Tibial artery (tissue), 4 donors: Measurements from ENCODE around the gene TMUB2.
A peak's percentile ranks its signal among the peaks of the same experiment; 100 is the strongest.

Experiments
- DNase-seq, 2 donors: peaks; one replicate each; pipeline ENCODE4 v3.0.0-alpha.2; 2019
- H3K27ac ChIP-seq, 2 donors: fragments of 200-600 bp; sonication (generic) in 1 of 2; 1 replicate in 1 of 2; 2 replicates in 1 of 2; pipeline ENCODE4 v1.5.1; 2018 to 2019; ENCODE audit warnings: mild to moderate bottlenecking in 1 of 2
- H3K27me3 ChIP-seq, 2 donors: fragments of 200-600 bp; sonication (generic) in 1 of 2; one replicate each; pipeline versions ENCODE4 v1.5.1 to v1.6.0; 2016 to 2019
- H3K36me3 ChIP-seq, 3 donors: fragments of 200-600 bp; sonication (generic) in 2 of 3; one replicate each; pipeline ENCODE4 v1.5.1; 2016 to 2019; ENCODE audit warnings: mild to moderate bottlenecking in 2 of 3
- H3K4me1 ChIP-seq, 4 donors: fragments of 200-600 bp; sonication (generic) in 2 of 4; 1 replicate in 3 of 4; 2 replicates in 1 of 4; pipeline ENCODE4 v1.5.1; 2016 to 2019
- H3K4me3 ChIP-seq, 2 donors: fragments of 200-600 bp; sonication (generic) in 1 of 2; 1 replicate in 1 of 2; 2 replicates in 1 of 2; pipeline ENCODE4 v1.5.1; 2018 to 2019; ENCODE audit warnings: mild to moderate bottlenecking in 2 of 2
- H3K9me3 ChIP-seq, 3 donors: fragments of 200-600 bp; sonication (generic) in 1 of 3; one replicate each; pipeline ENCODE4 v1.5.1; 2016 to 2019
- CTCF ChIP-seq, 2 experiments: fragments of 200-600 bp in 1 of 2; fragments of 450-650 bp in 1 of 2; IDR thresholded peaks; one replicate each; pipeline ENCODE4 v1.5.1; 2017 to 2019; ENCODE audit warnings: antibody characterized with exemption in 2 of 2, mild to moderate bottlenecking in 1 of 2, moderate library complexity in 1 of 2
- intact Hi-C: fragments of 100-400 bp; cut with DNase I; formaldehyde crosslinking; loops from one replicate; pipeline ENCODE4 v1.15.0; 2023; ENCODE audit warnings: low total_unique reads

TMUB2 gene

GRCh38 chr17:44183024-44183423 is 3.7 kb upstream of the TMUB2 start:
- no peak overlapping the region for H3K27ac ChIP-seq
- DNase-seq = no peak
- H3K36me3 ChIP-seq = peaks cover 0 to 28% (median 21%) of the 10 kb centered on the region in 3 donors
- H3K27me3 ChIP-seq = no peaks in the 10 kb centered on the region
- TF ChIP-seq CTCF (IDR thresholded peaks at IDR 0.05) = no peak
- no peaks in the 10 kb centered on the region for H3K9me3 ChIP-seq
- intact Hi-C loops = no loop called here
- H3K4me3 ChIP-seq = no peak overlapping the region
- H3K4me1 ChIP-seq = peaks cover 0 to 27% (median 21%) of the 10 kb centered on the region in 4 donors

- peaks cover 0 to 37% (median 29%) of the 10 kb centered on the region in 4 donors for H3K4me1 ChIP-seq
- H3K36me3 ChIP-seq = peaks cover 3 to 23% (median 14%) of the 10 kb centered on the region in 3 donors
- TF ChIP-seq CTCF (IDR thresholded peaks at IDR 0.05) = no peak
- H3K4me3 ChIP-seq = no peak overlapping the region
- H3K9me3 ChIP-seq = no peaks in the 10 kb centered on the region
- H3K27me3 ChIP-seq = no peaks in the 10 kb centered on the region
- H3K27ac ChIP-seq = no peak overlapping the region
- intact Hi-C loops = no loop called here
- no peak for DNase-seq
Observed at GRCh38 chr17:44184212-44184810, 2.5 kb upstream of the TMUB2 start.

- no peak for TF ChIP-seq CTCF (IDR thresholded peaks at IDR 0.05)
- no peak for DNase-seq
- intact Hi-C loops = no loop called here
- no peaks in the 10 kb centered on the region for H3K9me3 ChIP-seq
- H3K4me3 ChIP-seq = peak overlapping the region; percentile 90 to 94
- H3K27ac ChIP-seq = peak overlapping the region; percentile 94 to 99
- H3K4me1 ChIP-seq = peaks cover 0 to 42% (median 30%) of the 10 kb centered on the region in 4 donors
- H3K36me3 ChIP-seq = peaks cover 6 to 44% (median 22%) of the 10 kb centered on the region in 3 donors
- no peaks in the 10 kb centered on the region for H3K27me3 ChIP-seq
Observed at GRCh38 chr17:44187131-44187899, 543 bp downstream of the TMUB2 start.

GRCh38 chr17:44188576-44189403 is 2.0 kb downstream of the TMUB2 start:
- no peak for DNase-seq
- Histone ChIP-seq H3K36me3 (peaks cover 12 to 52% (median 30%) of the 10 kb centered on the region in 3 donors), H3K4me1 (peaks cover 0 to 42% (median 30%) of the 10 kb centered on the region in 4 donors), H3K9me3 (no peaks in the 10 kb centered on the region), H3K27me3 (no peaks in the 10 kb centered on the region), H3K4me3 (peak overlapping the region in 1 of 2 donors; percentile 94), H3K27ac (peak overlapping the region; percentile 94 to 99)
- no peak for TF ChIP-seq CTCF (IDR thresholded peaks at IDR 0.05)
- intact Hi-C loops = no loop called here

- peaks cover 0 to 31% (median 20%) of the 10 kb centered on the region in 4 donors for H3K4me1 ChIP-seq
- TF ChIP-seq CTCF (IDR thresholded peaks at IDR 0.05) = no peak
- intact Hi-C loops = no loop called here
Observed at GRCh38 chr17:44190481-44190880, 3.7 kb downstream of the TMUB2 start.

More at GRCh38 chr17:44190481-44190880, 3.7 kb downstream of the TMUB2 start:
- no peaks in the 10 kb centered on the region for H3K27me3 ChIP-seq
- no peak for DNase-seq
- peaks cover 28 to 69% (median 47%) of the 10 kb centered on the region in 3 donors for H3K36me3 ChIP-seq
- H3K9me3 ChIP-seq = no peaks in the 10 kb centered on the region
- H3K4me3 ChIP-seq = no peak overlapping the region
- H3K27ac ChIP-seq = no peak overlapping the region
